ENCODE data around the gene FAM20C.
"Not testable (repeated sequence)": the region's sequence is repeated elsewhere in the genome, so short reads cannot be mapped to it uniquely, and the experiment has no call there.

The FAM20C gene

DNA sequence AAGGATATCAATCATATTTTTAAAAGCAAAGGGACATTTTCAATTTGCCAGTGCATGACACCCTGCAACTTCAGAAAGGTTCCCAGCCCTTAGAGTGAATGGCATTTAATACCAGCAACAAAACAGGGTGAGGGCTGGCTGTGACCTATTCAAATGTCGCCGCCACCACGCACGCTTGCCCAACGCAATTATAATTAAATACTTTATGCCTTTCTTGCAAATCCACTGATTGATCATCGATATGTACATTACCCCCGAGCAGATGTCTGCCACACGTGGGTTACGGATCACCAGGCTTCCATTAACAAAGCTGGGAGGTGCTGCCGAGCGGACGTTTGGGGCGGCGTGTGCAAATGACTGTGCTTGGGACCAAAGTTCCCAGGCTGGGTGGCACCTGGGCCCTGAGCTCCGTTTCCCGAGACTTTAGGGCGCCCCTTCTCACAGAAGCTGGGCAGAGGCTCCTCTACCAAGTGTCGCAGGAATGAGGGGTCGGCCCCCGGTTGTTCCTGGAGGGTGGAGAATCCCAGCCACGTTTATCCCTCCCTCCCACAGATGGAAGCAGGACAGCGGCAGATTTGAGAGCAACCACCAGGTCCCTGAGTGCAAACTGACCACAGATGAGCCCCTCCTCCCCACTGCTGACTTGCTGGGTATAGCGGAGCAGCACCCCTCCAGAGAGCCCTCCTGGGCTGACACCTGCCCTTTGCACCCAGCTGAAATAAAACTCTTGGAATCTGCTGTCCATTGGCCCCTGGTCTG is 101.5 kb downstream of the FAM20C start:
- no peak for DNase-seq (ENCODE audit: low spot score)

DNA sequence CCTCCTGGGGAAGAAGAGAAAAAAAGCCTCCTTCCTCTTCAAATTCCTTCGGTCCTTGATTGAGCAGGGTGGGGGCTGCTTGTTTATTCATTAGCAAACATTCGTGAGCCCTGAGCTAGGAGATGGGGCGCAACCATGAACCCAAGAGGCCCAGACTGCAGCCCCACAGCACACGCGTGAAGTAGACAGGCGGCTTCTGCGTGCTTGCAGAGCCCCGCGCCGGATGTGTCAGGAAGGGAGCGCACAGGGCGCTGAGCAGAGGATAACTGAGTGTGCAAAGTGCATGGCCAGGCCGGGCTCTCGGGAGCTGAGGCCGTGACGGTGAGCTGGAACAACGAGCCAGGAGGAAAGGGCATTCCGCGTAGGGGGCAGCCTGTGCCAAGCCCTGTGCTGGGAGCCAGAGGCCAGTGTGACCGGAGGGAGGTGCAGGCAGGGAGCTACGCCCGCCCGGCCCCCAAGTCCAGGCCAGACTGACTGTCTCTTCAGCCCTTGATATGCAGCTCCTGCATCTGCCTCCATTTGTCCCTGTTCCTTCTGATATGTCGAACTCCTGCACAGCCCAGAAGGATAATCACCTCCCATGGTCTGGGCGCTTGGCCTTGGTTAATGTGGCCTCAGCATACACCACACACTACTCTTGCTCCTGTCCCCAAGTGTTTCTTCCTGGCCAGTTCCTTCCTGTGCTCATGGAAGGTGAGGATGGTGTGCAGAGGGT is 102.2 kb downstream of the FAM20C start:
- peak; percentile 27 for DNase-seq (ENCODE audit: low spot score)

DNA sequence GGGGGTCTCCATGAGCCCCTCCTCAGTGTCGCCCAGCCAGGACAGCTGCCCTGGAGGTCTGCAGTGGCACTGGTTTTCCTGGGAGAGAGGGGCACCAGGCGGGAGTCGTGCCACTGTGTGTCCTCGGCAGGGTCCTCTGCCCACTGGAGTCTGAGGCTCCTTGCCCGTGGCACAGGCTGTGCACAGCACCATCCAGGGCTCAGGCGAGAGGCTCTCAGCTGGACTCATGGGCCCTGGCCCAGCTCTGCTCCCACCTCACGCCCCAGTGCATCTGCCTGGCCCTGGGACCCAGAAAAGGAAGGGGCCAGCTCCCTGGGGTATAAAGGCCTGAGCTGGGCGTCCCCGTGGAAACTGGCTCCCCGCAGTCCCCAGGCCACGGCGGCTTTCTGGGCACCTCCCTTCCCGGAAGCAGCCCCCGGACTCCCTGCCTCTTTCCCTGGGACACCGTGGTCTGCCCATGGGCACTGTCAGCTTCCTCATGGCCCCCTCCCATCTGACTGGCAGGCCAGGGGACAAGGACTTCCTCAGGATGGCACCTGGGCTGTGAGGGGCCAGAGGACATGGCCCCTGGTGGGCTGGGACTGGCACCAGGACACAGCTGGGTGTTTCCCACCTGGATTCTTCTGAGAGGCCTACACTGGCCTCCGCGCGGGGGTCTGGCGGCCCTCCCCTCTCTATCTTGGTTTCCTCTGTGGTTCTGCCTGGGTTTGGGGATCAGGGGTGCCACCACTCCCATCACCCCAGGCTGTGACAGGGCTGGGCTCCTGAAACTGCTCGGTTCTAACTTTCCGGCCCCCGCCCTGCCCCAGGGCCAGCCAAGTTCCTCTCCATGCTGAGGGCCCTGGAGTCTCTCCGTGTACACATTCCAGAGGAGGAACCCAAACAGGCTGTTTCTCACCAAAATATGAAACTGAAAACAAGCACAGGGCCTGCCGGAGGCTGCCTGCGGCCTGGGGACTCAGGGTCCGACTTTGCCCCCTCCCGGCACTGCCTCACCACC is 103.1 kb downstream of the FAM20C start:
- peak; percentile 30 for DNase-seq (ENCODE audit: low spot score)

DNA sequence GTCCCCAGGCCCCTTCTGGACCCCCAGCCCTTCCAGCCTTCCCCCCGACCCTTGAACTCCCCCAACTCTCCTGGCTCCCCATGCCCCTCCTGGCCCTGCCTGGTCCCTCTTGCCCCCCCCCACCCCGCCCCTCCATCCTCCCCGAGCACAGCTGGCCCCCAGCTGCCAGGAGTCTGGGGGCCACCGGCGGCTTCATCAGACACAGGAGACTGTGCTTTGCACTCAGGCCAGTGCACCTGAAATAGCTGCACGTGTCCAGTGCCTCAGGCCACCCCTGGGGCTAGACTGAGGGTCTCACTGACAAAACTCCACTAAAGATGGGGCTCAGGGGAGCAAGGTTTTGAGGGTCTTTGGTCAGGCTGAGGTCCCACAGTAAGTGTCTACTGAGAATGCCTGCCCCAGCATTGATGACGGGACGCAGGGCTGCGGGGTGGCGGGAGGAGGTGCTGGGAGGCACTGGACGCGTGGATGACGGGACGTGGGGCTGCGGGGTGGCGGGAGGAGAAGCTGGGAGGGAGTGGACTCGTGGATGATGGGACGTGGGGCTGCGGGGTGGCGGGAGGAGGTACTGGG is 104.1 kb downstream of the FAM20C start:
- peak; percentile 12 for DNase-seq (ENCODE audit: low spot score)

DNA sequence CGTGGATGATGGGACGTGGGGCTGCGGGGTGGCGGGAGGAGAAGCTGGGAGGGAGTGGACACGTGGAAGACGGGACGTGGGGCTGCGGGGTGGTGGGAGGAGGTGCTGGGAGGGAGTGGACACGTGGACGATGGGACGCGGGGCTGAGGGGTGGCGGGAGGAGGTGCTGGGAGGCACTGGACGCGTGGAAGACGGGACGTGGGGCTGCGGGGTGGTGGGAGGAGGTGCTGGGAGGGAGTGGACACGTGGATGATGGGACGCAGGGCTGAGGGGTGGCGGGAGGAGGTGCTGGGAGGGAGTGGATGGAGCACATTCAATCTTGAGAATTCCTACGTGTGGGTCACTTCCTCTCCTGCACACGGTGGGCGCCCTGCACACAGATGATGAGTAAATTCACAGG is 104.8 kb downstream of the FAM20C start:
- not testable (repeated sequence) for DNase-seq (ENCODE audit: low spot score)

DNA sequence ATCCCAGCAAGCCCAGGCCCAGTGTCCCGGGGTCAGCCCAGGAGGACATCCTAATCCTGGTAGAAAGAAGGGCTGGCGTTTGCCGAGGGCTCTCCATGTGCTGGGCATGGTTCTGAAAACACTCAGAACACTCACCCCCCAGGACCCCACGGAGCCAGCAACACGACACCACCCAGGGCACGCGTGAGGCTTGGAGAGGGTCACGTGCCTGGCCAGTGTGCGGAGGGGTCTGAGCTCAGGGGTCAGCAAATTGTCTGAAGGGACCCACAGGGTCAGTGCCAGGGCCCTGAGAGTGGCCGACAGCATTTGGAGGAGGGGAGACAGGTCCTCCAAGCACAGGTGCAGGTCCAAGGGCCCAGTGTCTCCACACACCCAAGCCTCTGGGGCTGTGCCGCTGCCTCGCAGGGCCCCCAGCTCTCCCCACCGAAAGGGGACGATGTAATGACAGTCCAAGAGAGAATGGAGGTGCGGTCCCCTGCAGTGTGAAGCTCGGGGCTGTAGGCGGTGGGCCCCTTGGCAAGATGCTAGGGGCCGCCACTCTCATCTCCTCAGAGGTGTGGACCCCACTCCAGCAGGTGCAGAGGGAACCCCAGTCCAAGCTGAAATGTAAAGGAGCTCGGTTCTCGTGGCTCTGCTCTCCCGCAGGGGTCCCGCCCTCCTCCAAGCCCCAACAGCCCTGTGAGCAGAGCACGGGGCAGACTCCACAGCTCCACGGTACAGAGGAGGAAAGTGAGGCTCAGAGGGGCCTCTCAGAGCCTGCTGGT is 105.4 kb downstream of the FAM20C start:
- DNase-seq (ENCODE audit: low spot score) = peak; percentile 22

DNA sequence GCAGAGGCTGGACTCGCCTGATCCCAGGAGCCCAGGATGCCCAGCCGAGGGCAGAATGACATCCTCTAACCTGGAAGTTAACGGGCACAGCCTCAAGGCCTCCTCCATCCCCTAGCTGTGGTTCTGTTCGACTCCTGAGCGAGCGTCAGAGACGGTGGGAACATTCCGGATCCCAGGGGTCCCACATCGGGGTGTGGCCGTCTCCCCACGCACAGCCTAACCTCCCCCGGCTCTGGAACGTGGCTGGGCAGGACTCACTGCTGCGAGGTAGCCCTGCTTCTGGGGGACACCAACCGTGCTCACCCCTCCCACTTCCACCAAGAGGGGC is 106.0 kb downstream of the FAM20C start:
- DNase-seq (ENCODE audit: low spot score) = peak; percentile 12

DNA sequence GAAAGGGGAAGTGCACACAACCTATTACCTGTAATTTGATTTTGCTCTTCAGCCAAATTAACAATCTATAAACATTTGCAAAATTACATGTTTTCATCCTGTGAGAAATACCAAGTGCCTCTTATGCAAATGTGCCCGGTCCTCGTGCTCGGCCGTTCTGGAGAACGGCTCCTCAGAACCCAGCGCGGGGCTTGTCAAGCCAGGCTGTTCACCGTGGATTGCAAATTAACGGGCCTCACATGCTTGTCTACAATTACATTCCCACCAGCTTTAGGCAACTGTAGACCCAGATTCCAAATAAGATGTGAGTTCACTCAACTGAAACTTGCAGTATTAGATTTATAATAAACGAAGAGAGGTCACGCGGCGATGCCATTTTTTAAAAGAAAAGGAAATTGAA is 106.4 kb downstream of the FAM20C start:
- DNase-seq (ENCODE audit: low spot score) = no peak

DNA sequence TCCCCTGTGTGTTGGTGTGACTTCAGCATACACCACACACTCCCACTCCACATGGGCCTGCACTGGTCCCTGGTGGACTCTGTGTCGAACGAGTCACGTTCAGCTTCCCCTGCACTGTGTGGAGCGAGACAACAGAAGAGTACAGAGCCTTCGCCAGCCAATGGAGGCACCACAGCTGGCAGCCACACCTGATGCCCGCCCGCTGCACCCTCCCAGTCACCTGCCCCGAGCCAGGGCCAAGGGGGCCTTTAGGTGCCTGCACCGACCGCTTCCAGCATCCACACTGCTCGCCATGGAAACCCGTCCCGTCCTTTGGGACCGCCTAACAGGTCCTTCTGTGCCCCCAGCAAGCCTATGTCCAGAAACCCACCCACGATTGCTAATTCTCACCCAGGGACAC is 106.8 kb downstream of the FAM20C start:
- DNase-seq (ENCODE audit: low spot score) = peak; percentile 20

DNA sequence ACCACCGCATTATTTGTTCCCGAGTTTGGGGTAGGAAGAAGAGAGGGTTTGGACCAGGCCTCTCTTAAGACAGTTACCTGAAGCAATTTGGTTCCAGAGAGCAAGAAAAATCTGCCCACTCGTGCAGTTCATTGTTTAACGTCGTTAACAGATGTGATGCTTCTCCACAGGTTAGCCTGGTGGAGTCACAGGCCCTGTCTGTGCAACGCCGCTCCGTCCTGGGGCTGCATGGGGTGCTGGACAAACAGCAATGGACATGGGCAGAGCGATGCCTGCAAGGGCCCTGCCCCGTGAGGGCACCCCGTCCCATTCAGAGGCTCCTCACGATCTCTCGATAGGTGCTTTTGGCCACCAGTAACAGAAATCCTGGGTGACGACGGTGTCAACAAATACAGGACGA is 107.3 kb downstream of the FAM20C start:
- peak; percentile 26 for DNase-seq (ENCODE audit: low spot score)

DNA sequence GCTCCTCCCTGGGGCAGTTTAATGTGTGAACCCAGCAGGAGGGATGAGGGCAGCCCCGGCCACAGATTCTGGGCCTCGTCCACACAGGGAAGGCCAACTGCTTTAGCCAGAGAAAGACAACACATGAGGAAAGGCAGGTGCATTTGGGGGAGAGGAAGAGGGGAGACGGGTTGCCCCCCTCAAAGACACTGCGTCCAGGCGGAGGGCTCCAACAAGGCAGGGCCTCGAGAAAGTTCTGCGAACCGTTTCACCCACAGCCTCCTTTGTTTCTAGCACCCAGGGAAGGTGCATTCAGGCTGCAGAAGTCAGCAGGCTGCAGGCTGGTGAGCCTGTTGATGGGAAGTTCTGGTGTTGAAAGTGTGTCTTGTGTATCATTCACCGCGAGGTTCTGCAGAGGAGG is 107.7 kb downstream of the FAM20C start:
- DNase-seq (ENCODE audit: low spot score) = peak; percentile 10

DNA sequence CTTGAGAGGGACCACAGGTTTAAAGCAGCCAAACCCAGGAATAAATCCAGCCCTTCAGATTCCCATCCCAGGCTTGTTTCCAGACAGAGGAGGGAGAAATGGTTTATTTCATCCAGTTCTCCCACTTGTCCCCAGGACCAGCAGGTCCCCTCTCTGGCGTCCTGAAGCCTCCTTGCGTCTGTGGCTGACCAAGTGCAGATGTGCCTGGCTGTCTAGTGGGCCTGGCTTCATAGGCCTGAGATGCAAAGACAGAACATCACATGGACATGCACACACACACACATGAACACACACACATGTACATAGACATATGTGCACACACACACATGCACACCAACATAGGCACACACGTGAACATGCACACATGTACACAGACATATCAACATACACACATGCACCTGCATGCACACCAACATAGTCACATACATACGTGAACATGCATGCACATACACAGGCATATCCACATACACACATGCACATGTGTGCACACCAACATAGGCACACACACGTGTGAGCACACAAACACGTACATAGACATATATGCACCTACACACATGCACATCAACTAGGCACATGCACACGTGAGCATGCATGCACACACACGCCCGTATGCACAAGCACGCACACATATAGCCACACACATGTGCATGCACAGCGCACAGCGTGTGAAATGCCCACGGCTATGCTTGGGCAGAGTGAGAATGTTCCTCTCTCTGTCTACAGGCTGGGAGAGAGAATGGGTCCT is 108.3 kb downstream of the FAM20C start:
- peak; percentile 12 for DNase-seq (ENCODE audit: low spot score)

DNA sequence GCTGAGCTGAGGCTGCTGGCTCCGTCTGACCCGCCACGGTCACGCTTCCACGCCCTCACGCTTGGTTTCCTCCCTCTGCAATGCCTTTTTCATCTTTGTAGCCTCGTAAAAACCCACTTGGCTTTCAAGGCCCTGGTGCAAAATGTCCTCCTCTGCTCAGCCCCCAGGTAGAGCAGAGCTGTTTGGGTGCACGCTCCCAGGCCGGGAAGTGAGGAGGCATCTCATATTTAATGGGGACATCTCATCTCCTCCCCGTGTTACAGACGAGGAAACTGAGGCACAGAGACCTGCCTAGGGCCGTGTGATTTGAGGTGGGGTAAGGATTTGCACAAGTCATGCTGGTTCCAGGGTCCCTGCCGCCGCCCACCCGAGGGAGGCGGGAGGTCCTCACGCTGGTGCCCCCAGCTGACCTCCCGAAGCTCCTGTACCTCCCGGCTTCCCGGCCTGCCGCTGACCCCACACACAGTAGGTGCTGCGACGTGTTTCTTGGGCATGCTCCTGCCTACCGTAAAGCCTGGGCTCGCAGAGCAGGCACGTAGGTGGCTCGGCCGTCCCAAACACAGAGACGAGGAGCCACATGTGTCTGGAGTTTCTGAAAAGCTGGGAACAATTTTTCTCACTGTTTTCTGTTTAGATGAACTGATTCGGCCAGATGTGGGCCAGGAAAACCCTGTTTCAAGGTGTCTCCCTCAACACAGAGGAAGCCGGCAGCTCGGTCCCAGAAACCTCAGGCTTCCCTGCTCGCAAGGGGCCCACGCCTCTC is 109.1 kb downstream of the FAM20C start:
- peak; percentile 21 for DNase-seq (ENCODE audit: low spot score)

DNA sequence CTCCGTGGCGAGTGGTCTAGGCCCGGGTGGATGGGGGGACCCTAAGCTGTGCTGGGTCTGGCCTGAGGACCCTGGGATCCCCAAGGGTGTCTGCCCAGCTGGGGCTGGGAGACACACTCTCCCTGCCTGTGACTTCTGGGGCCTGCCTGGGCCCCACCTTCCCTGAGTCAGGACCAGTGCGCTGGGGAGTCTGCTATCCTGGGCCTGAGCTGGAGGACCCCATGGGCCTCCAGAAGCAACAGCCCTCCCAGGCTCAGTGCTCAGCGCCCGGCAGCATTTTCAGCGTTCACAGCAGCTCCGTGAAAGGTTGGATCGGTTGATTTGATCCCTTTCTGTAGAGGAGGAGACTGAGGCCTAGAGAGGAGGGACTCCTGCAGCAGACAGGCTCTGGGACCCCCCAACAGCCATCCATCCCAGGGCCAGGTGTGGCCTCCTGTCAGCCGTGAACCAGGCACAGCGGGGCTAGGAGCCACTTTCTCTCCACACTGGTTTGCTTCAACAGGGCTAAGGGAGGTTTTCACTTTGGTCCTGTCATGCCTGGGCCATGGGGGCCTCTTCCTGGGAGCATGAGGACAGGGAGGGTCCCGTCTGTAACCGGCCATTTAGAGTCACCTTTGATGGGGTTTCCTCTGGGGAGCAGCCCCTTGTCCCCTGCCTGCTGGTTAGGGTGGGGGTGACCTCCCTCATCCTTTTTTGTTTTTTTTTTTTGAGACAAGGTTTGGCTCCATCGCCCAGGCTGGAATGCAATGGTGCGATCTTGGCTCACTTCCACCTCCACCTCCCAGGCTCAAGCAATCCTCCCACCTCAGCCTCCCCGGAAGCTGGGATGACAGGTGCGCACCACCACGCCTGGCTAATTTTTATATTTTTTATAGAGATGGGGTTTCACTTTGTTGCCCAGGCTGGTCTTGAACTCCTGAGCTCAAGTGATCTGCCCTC is 110.0 kb downstream of the FAM20C start:
- DNase-seq (ENCODE audit: low spot score) = peak; percentile 25

DNA sequence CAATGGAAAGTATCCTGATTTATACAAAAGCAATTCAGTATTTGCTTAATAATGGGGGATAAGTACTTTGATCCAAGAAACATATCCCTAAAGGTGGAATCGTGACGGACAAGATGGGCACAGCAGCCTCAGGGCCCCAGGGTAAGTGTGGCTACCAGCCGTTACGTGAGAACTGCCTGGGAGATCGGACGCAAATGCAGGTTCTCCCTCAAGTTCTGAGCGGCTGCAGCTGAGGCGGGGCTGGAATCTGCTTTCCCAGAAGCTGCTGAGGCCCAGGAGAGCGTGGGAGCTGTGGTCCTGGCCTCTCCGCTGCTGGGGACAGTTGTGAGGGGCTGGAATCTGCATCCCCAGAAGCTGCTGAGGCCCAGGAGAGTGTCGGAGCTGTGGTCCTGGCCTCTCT is 111.1 kb downstream of the FAM20C start:
- DNase-seq (ENCODE audit: low spot score) = peak; percentile 15

DNA sequence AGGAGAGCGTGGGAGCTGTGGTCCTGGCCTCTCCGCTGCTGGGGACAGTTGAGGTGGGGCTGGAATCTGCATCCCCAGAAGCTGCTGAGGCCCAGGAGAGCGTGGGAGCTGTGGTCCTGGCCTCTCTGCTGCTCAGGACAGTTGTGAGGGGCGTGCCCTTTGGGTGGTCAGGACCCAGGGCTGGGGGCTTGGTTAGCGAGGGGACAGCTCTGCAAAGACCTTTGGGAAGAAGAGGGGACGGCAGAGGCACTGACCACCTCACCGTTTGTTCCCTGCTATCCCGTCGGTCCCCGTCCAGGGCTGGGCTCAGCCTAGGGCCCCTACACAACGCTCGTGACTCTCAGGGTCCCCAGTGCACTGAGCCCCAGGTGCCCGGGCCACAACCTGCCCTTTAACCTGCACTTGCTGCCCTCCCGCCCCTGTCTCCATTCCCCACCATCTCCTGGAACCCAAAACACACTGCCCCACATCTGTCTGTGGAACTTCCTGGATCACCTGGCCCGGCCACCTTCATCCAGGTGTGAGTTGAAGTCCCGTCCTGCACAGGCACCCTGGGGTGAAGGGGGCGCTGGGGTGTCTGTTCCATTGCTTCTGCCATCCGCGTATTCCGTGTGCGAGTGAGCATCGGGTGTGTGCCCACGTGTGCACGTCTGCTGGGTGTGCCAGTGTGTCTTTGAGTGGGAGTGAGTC is 111.7 kb downstream of the FAM20C start:
- peak; percentile 24 for DNase-seq (ENCODE audit: low spot score)

DNA sequence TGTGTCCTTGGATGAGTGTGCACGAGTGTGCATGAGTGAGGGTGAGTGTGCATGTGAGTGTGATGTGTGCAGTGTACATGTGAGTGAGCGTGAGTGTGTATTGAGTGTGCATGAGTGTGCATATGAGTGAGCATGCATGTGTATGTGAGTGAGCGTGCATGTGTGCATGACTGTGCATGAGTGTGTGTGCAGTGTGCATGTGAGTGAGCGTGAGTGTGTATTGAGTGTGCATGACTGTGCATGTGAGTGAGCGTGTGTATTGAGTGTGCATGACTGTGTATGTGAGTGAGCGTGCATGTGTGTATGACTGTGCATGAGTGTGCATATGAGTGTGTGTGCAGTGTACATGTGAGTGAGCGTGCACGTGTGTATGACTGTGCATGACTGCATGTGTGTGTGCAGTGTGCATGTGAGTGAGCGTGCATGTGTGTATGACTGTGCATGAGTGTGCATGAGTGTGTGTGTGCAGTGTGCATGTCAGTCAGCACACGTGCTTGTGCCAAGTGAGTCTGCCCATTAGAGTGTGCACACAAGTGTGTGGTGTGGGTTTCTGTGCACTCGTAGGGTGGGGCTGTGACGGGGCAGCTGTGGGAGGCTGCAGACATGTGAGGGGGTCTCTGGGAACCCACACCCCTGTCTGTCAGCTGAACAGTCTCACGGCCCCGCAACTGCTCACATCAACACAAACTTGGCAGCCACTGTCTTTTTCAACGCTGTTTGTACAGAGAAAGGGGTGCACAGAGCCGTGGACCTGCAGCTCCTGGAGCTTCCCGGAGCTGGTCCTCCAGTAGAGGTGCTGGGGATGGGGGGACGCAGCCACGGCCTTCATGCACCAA is 112.4 kb downstream of the FAM20C start:
- peak; percentile 31 for DNase-seq (ENCODE audit: low spot score)
